K562 (cell line): Measurements from ENCODE around the gene SDK1. TPM values are rescaled to one million over a fixed set of nuclear protein-coding genes. Genes with fewer than 3 reads are reported as not detected.

ENCODE experiments used
- ATAC-seq: fragments of 200-7000 bp; cut with Tn5 transposase; 3 replicates; pipeline ENCODE4 v1.9.1; 2020; ENCODE audit warnings: moderate library complexity
- BruUV-seq: library from RNA; stranded (reverse); fragments of 400-500 nt; replicated peaks from 2 replicates; lab custom pipeline; 2021; lab: Mats Ljungman, UMichigan
- CTCF ChIA-PET: fragments of 300-600 bp; formaldehyde crosslinking; extraction: SDS; loops from one replicate; lab custom pipeline; 2021; ENCODE audit warnings: low intra/inter-chr PET ratio; lab: Yijun Ruan, JAX
- POLR2A ChIA-PET: fragments of 300-600, 350-650 bp; sonication (Branson Sonifier 250); formaldehyde crosslinking; extraction: SDS; loops from one replicate; lab custom pipeline; 2021; ENCODE audit warnings: antibody characterized with exemption, inconsistent platforms; lab: Yijun Ruan, JAX
- DNase-seq, 4 experiments: peaks; one replicate each; pipeline versions ENCODE4 v3.0.0 to v3.0.0-alpha.2; 2011 to 2018; ENCODE audit warnings: low spot score in 3 of 4, mixed read lengths in 3 of 4; ENCODE audit errors: extremely low read depth in 1 of 4
- FAIRE-seq: peaks from 2 replicates; lab custom pipeline; 2011; peaks lifted over from hg19 to GRCh38; lab: Jason Lieb, UNC
- H2AFZ ChIP-seq: 2 replicates; pipeline ENCODE4 v1.6.0; 2011; ENCODE audit warnings: low read depth, low read length, control low read depth, inconsistent platforms
- H3K27ac ChIP-seq: fragments of 200-600 bp; 3 replicates; pipeline ENCODE4 v1.8.0; 2011; ENCODE audit warnings: low read depth, mild to moderate bottlenecking, control low read depth, inconsistent platforms, low read length, moderate library complexity, mixed read lengths; ENCODE audit errors: extremely low read depth
- H3K27me3 ChIP-seq, 2 experiments: fragments of 300-600 bp in 1 of 2; 2 replicates in 1 of 2; 3 replicates in 1 of 2; pipeline versions ENCODE4 v1.6.0 to v1.8.0; 2011; ENCODE audit warnings: inconsistent platforms in 2 of 2, low read length in 2 of 2, mild to moderate bottlenecking in 1 of 2, mixed read lengths in 1 of 2, moderate library complexity in 1 of 2; ENCODE audit not compliant: control insufficient read depth in 2 of 2, insufficient read depth in 2 of 2
- H3K36me3 ChIP-seq: fragments of 300-600 bp; 3 replicates; pipeline ENCODE4 v1.8.0; 2011; ENCODE audit warnings: mild to moderate bottlenecking, low read length, inconsistent platforms; ENCODE audit not compliant: control insufficient read depth, insufficient read depth
- H3K4me1 ChIP-seq, 2 experiments: fragments of 200-600 bp in 1 of 2; replicated peaks in 1 of 2; 2 replicates in 1 of 2; 3 replicates in 1 of 2; pipeline versions ENCODE4 v1.5.1 to v1.8.0; 2011; ENCODE audit warnings: inconsistent platforms in 2 of 2, low read length in 2 of 2, mild to moderate bottlenecking in 1 of 2, mixed read lengths in 1 of 2, moderate library complexity in 1 of 2; ENCODE audit not compliant: control insufficient read depth in 2 of 2, insufficient read depth in 2 of 2
- H3K4me2 ChIP-seq: 2 replicates; pipeline ENCODE4 v1.6.1; 2011; ENCODE audit warnings: low read length, control low read depth, inconsistent platforms, mixed read lengths; ENCODE audit not compliant: insufficient read depth
- H3K4me3 ChIP-seq: fragments of 200-600 bp; sonication (generic), shearing (Covaris generic); 2 replicates; pipeline ENCODE4 v1.5.1; 2016; ENCODE audit warnings: control low read depth, inconsistent platforms
- H3K79me2 ChIP-seq: fragments of 200-600 bp; 3 replicates; pipeline ENCODE4 v1.8.0; 2011; ENCODE audit warnings: low read length, inconsistent platforms; ENCODE audit not compliant: control insufficient read depth, insufficient read depth
- H3K9ac ChIP-seq, 2 experiments: 2 replicates each; pipeline versions ENCODE4 v1.6.0 to v1.6.1; 2011; ENCODE audit warnings: low read depth in 2 of 2, low read length in 2 of 2, control low read depth in 1 of 2, inconsistent platforms in 1 of 2, mild to moderate bottlenecking in 1 of 2, mixed read lengths in 1 of 2; ENCODE audit not compliant: insufficient read depth in 1 of 2
- H3K9me1 ChIP-seq: one replicate; pipeline ENCODE4 v1.6.0; 2011; ENCODE audit warnings: inconsistent platforms, mild to moderate bottlenecking, low read length, moderate library complexity; ENCODE audit not compliant: control insufficient read depth, insufficient read depth
- H3K9me3 ChIP-seq: replicated peaks from 2 replicates; pipeline ENCODE4 v1.5.1; 2011; ENCODE audit warnings: low read depth, low read length, inconsistent platforms; ENCODE audit not compliant: control insufficient read depth, insufficient read depth
- H4K20me1 ChIP-seq: replicated peaks from 2 replicates; pipeline ENCODE4 v1.6.1; 2011; ENCODE audit warnings: low read length, inconsistent platforms, mixed read lengths; ENCODE audit not compliant: control insufficient read depth, insufficient read depth
- BRF1 ChIP-seq: IDR thresholded peaks from 3 replicates; pipeline ENCODE4 v1.6.1; 2011; ENCODE audit warnings: borderline replicate concordance, mild to moderate bottlenecking; ENCODE audit not compliant: insufficient read length; ENCODE audit errors: extremely low read depth
- EHMT2 ChIP-seq: fragments of 450-650 bp; IDR thresholded peaks from 2 replicates; pipeline ENCODE4 v1.6.1; 2018; ENCODE audit warnings: antibody characterized with exemption
- FOXM1 ChIP-seq, 2 experiments: fragments of 450-650 bp in 1 of 2; sonication (generic) in 1 of 2; formaldehyde crosslinking in 1 of 2; IDR thresholded peaks; 2 replicates each; pipeline versions ENCODE4 v1.6.1 to v1.9.0; 2017 to 2022; ENCODE audit warnings: low read depth in 2 of 2, mild to moderate bottlenecking in 2 of 2, missing genetic modification reagents in 1 of 2, moderate library complexity in 1 of 2
- KLF1 ChIP-seq: fragments of 450-650 bp; IDR thresholded peaks from 2 replicates; pipeline ENCODE4 v1.6.1; 2016; ENCODE audit warnings: missing genetic modification characterization, missing compliant biosample characterization
- MXD1 ChIP-seq: fragments of 250-450 bp; sonication (Bioruptor Pico); IDR thresholded peaks from 2 replicates; pipeline ENCODE4 v1.8.0; 2021; ENCODE audit warnings: borderline replicate concordance, mild to moderate bottlenecking, moderate library complexity; ENCODE audit not compliant: poor library complexity, severe bottlenecking
- SNIP1 ChIP-seq: fragments of 450-650 bp; IDR thresholded peaks from 2 replicates; pipeline ENCODE4 v1.7.1; 2017; ENCODE audit warnings: low read depth, mild to moderate bottlenecking
- SRSF9 ChIP-seq: fragments of 200-400 bp; formaldehyde crosslinking; IDR thresholded peaks from 2 replicates; pipeline ENCODE4 v1.6.1; 2017; ENCODE audit warnings: low read depth, low read length, borderline replicate concordance
- XRCC3 ChIP-seq: fragments of 450-650 bp; IDR thresholded peaks from 2 replicates; pipeline ENCODE4 v1.6.1; 2017; ENCODE audit warnings: mild to moderate bottlenecking, moderate library complexity
- ZNF668 ChIP-seq: fragments of 250-450 bp; sonication (Bioruptor Pico); IDR thresholded peaks from 2 replicates; pipeline ENCODE4 v1.8.0; 2022; ENCODE audit warnings: mild to moderate bottlenecking, inconsistent platforms
- WGBS: fragments of 100-300 bp; shearing (Covaris generic); methylation state at CpG from one replicate; pipeline ENCODE4 v1.1.6; 2016; ENCODE audit warnings: low coverage, mixed read lengths; ENCODE audit not compliant: insufficient coverage; ENCODE audit errors: missing lambda C conversion rate; 5-methylcytosine and 5-hydroxymethylcytosine counted together
- in situ Hi-C: fragments of 300-500 bp; cut with MboI; formaldehyde crosslinking; loops from 4 replicates; pipeline ENCODE4 v1.15.0; 2018; ENCODE audit warnings: inconsistent platforms, mixed read lengths
- intact Hi-C: fragments of 100-400 bp; cut with micrococcal nuclease; formaldehyde crosslinking; loops from 2 replicates; pipeline ENCODE4 v1.14.2; 2022
- polyA plus RNA-seq, 8 experiments: library from polyadenylated mRNA; depleted of rRNA in 4 of 8; stranded (reverse) in 5 of 8; unstranded in 3 of 8; fragments of >200 nt; fragmentation: Nextera tagmentation in 2 of 8; fragmentation: Illumina TruSeq in 1 of 8; extraction: Ambion mirVana in 2 of 8; extraction: Trizol in 1 of 8; gene quantifications; 2 replicates each; pipeline versions ENCODE4 v1.2.1 to v1.2.3, GENCODE V29; 2011 to 2014; ENCODE audit warnings: inconsistent platforms in 1 of 8, missing spikeins in 1 of 8
- total RNA-seq, 7 experiments: library from RNA; depleted of rRNA in 6 of 7; stranded (reverse); fragments of >200 nt in 6 of 7; fragmentation: Illumina TruSeq in 2 of 7; extraction: Trizol in 2 of 7; gene quantifications; 2 replicates each; pipeline versions ENCODE4 v1.2.1 to v1.2.3, GENCODE V29; 2011 to 2021; ENCODE audit warnings: low replicate concordance in 1 of 7

SDK1 gene
- total and polyA plus RNA-seq, 9 of the 15 experiments (the other 6 are each of a cell fraction or from before 2014, with no cell fraction given), result 0.16 TPM; not detected in 8

- TF ChIP-seq SRSF9 (no peak), EHMT2 (no peak), XRCC3 (no peak), ZNF668 (CRISPR knock-in tag) (no peak), SNIP1 (no peak), FOXM1 (IDR thresholded peaks at IDR 0.05; ENCODE audit: low read depth) (no peak), FOXM1 (CRISPR knock-in tag; IDR thresholded peaks at IDR 0.05; ENCODE audit: low read depth) (no peak), BRF1 (no peak)
Observed at GRCh38 chr7:3349126-3349525, 48.1 kb downstream of the SDK1 start (continued).

GRCh38 chr7:3356173-3356572 lies 55.1 kb downstream of the SDK1 start:
- H3K9ac ChIP-seq, result no peak overlapping the region
- ChIA-PET POLR2A (no interaction called here), CTCF (no interaction called here)
- intact Hi-C loops, result no loop called here
- ATAC-seq, result no peak
- in situ Hi-C loops, result no loop called here
- no peak overlapping the region for H2AFZ ChIP-seq
- H3K4me1 ChIP-seq, result no peaks in the 10 kb centered on the region
- H3K4me3 ChIP-seq, result no peak overlapping the region
- no peaks in the 10 kb centered on the region for H3K79me2 ChIP-seq
- H3K36me3 ChIP-seq, result no peaks in the 10 kb centered on the region
- WGBS, result under 1% methylated on average over 6 of the region's 6 CpGs
- H3K27ac ChIP-seq, result no peak overlapping the region
- TF ChIP-seq MXD1 (CRISPR knock-in tag) (no peak), KLF1 (tag) (no peak)
- H3K9me3 ChIP-seq, result no peaks in the 10 kb centered on the region
- no peaks in the 10 kb centered on the region for H3K9me1 ChIP-seq
- no peaks in the 10 kb centered on the region for H4K20me1 ChIP-seq
- no TSS peak for BruUV-seq
- no peak for DNase-seq
- no peak overlapping the region for H3K4me2 ChIP-seq
- H3K27me3 ChIP-seq, result peaks cover 0 to 3% of the 10 kb centered on the region in 2 experiments; a peak in 2 of 5 replicates
- no peak for FAIRE-seq
